PFSK-1 (cell line): ENCODE measurements around the gene CLDN20.

ENCODE experiments used
- FOXP2 ChIP-seq: optimal IDR thresholded peaks from 2 replicates; pipeline ENCODE3; 2011; ENCODE audit warnings: borderline replicate concordance, control low read depth, inconsistent platforms; ENCODE audit not compliant: insufficient read depth; ENCODE audit errors: extremely low read length, extremely low read depth
- POLR2AphosphoS5 ChIP-seq: IDR thresholded peaks from 2 replicates; pipeline ENCODE4 v1.6.1; 2012; ENCODE audit warnings: low read depth, mild to moderate bottlenecking, control low read depth, low read length, moderate library complexity
- REST ChIP-seq, 2 experiments: IDR thresholded peaks; 2 replicates each; pipeline versions ENCODE4 v1.6.1 to v1.8.0; 2011 to 2012; ENCODE audit warnings: low read depth in 2 of 2, low read length in 2 of 2, control low read depth in 1 of 2, inconsistent platforms in 1 of 2, mild to moderate bottlenecking in 1 of 2, moderate library complexity in 1 of 2; ENCODE audit not compliant: insufficient read depth in 1 of 2
- SIN3A ChIP-seq: IDR thresholded peaks from 2 replicates; pipeline ENCODE4 v1.6.1; 2012; ENCODE audit warnings: mild to moderate bottlenecking, low read length, moderate library complexity, borderline replicate concordance; ENCODE audit not compliant: insufficient read depth
- TAF1 ChIP-seq: IDR thresholded peaks from 2 replicates; pipeline ENCODE4 v1.6.1; 2012; ENCODE audit warnings: low read length, control low read depth, borderline replicate concordance; ENCODE audit not compliant: insufficient read depth

CLDN20 gene

GRCh38 chr6:155314092-155314772 is 50.4 kb downstream of the CLDN20 start, which contains the start of gene TFB1M:
TFB1M (minus strand) TSS chr6:155314484; CDS start chr6:155314428, 56 bp downstream.
- TF ChIP-seq POLR2AphosphoS5 = peak; percentile 82
- TF ChIP-seq TAF1 = no peak
- no peak for TF ChIP-seq SIN3A
- no peak for TF ChIP-seq REST (IDR thresholded peaks at IDR 0.05; ENCODE audit: insufficient read depth in 1 of 2, low read depth in 2 of 2, low read length in 2 of 2)
- peak; percentile 55 for TF ChIP-seq FOXP2

- TF ChIP-seq TAF1 = 0 out of 2 replicates have a peak, but pooled peaks have one; percentile 66
- TF ChIP-seq FOXP2 = no peak
- TF ChIP-seq SIN3A = peak; percentile 56; the same call in 1 of the 2 replicates
- TF ChIP-seq REST (IDR thresholded peaks at IDR 0.05; ENCODE audit: insufficient read depth in 1 of 2, low read depth in 2 of 2, low read length in 2 of 2) = 0 out of 4 replicates have a peak, but pooled peaks of 1 of the 2 experiments have one; percentile 16
- TF ChIP-seq POLR2AphosphoS5 = peak; percentile 76; the same call in 1 of the 2 replicates
Measured at GRCh38 chr6:155314773-155315515, 51.1 kb downstream of the CLDN20 start.

GRCh38 chr6:155315516-155315871 is 51.7 kb downstream of the CLDN20 start:
- no peak for TF ChIP-seq REST (IDR thresholded peaks at IDR 0.05; ENCODE audit: insufficient read depth in 1 of 2, low read depth in 2 of 2, low read length in 2 of 2)
- no peak for TF ChIP-seq SIN3A
- TF ChIP-seq POLR2AphosphoS5 = no peak
- no peak for TF ChIP-seq TAF1
- no peak for TF ChIP-seq FOXP2

- TF ChIP-seq REST (IDR thresholded peaks at IDR 0.05; ENCODE audit: insufficient read depth in 1 of 2, low read depth in 2 of 2, low read length in 2 of 2) = no peak
- no peak for TF ChIP-seq FOXP2
- TF ChIP-seq POLR2AphosphoS5 = no peak
- TF ChIP-seq SIN3A = no peak
- TF ChIP-seq TAF1 = no peak
Measured at GRCh38 chr6:155316419-155316818, 52.6 kb downstream of the CLDN20 start.
